T47D (cell line): ENCODE measurements around the gene NFE2L3.
"Not testable (repeated sequence)": the region's sequence is repeated elsewhere in the genome, so short reads cannot be mapped to it uniquely, and the experiment has no call there.

Experiments
- DNase-seq, 2 experiments: peaks; one replicate each; pipeline versions ENCODE4 v3.0.0 to v3.0.0-alpha.2; 2011 to 2012; ENCODE audit warnings: low read depth in 1 of 2, low spot score in 1 of 2
- JUND ChIP-seq: IDR thresholded peaks from 2 replicates; pipeline ENCODE4 v1.6.1; 2012; ENCODE audit warnings: low read depth
- in situ Hi-C: cut with HindIII; loops from 2 replicates; pipeline ENCODE4 v1.10.0; 2016; ENCODE audit warnings: low sequenced_read_pairs, low pct_unique_long_range_greater_than_20kb

The NFE2L3 gene

DNA sequence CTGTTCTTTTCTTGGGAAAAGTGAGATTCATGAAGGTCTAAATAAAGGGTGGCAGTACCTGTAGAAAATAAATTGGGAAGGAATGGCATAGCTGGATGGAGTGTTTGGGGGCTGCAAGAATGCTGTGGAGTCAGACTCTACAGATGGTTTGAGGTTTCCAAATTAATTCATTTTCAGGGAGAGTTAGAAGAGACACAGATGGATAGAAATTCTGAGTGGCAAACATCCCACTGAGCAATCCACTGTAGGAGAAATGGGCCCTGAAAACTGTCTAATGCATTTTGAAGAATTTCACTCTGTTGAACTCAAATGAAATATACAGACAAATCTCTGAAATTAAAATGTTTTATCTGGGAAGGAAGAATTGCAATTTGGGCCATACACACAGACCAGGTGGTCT, 16.9 kb upstream of the NFE2L3 start:
- no peak for DNase-seq
- no peak for TF ChIP-seq JUND
- in situ Hi-C loops = no loop called here

DNA sequence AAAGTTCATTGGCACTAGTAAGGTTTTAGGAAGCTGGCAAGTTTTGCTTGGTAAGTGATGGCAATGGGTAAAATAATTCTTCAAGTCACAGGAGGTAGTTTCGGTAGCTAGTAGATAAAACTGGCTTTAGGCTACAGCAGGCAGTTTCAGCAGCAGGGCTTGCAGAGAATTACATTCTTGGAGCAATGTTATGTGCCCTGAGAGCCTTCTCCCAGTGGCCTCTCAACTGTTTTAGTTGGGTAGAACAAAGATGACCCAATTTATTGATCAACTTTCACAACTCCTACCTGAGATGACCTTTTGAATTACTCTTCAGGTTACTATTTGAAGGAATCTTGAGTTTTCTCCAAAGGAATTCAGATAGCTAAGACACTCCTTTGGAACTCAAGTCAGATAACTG, 16.4 kb upstream of the NFE2L3 start:
- in situ Hi-C loops = no loop called here
- peak in 1 of 2 experiments; percentile 41 for DNase-seq
- no peak for TF ChIP-seq JUND

DNA sequence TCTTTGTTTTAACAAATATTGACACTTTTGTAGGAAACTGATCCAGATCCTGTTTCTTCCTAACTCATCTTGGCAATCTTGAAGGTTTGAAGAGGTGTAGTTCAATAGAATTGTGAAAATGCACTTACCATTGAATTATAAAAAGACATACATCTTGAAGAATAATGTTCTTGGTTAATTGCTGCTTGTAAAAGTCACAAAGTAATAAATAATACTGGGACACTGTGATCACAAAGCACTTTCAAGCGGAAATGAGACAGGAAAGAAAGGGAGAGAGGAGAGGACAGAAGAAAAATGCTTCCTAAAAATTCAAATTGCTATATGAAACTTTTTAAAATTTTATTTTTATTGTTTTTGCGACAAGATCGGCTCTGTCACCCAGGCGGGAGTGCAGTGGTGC, 15.2 kb upstream of the NFE2L3 start:
- in situ Hi-C loops = no loop called here
- DNase-seq = no peak
- no peak for TF ChIP-seq JUND

DNA sequence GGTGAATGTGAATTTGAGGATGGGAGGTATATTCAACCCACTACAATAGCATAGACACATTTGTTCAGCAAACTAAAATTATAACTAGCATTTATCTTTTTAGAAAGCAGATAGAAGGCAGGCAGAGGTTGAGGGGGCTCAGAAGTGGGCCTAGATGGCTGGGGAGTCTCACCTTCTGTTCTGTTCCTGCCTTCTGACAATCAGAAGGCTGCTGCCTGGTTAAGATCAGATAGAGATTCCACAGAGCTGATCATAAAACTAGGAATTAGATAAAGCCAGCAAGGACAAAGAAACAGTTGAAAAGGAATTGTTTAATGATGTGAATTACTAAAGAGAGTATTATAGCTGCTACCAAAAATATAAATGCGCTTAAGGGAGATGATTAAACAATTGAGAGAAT, 11.6 kb upstream of the NFE2L3 start:
- TF ChIP-seq JUND = no peak
- in situ Hi-C loops = no loop called here

DNA sequence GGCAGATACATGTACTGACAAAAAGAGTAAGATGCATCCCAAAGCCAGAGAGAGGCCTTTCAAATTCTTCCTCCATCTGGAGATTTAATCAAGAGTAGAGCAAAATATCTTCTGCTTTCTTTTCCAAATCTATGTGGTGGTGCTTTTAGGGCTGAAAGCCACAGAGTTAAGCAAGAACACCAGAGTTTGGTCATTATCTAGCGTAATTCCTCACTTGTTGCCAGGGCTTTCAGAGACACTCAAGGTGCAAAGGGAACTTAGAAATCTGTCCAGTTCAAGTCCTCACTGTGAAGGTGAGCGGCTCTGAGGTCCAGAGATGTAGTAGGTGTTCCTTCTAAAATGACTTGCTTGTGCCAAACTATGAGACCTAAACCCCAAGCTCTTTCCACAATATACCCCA, 10.9 kb upstream of the NFE2L3 start:
- in situ Hi-C loops = no loop called here
- TF ChIP-seq JUND = no peak
- DNase-seq = no peak

More for the DNA sequence above, 11.6 kb upstream of the NFE2L3 start:
- no peak for DNase-seq

DNA sequence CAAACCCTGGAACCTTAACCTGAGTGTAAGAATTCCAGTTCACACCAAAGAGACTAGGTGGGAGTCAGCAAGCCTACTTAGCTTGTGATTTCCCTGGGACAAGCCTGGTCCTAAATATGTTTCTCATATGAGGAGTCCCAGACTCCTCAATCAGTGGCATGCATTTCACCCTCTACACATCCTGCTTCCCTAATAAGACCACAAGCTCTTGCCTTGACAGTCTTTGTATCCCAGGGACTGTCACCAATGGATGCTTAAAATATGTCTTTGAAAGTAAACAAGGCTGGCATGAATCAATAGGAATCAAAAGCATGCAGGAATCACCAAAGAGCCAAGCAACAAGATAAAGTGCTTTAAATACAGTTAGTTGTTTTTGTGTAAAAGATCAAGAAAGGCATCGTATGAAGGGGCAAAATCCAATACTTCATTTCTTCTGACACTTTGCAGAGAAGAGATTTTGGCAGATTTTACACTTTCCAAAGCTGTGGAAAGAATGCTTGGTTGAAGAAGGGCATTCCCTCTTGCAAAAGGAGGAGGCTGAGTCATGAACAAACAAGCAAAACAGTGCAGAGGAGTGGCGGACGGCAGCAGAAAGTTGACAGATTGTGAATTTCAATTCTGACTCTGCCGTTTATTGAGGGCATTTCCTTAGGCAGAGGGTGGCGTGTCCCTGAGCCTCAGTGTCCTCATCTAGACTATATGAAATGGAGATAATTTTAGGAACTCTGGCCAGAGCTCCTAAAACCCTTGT, 8.5 kb upstream of the NFE2L3 start:
- DNase-seq = no peak
- in situ Hi-C loops = no loop called here

DNA sequence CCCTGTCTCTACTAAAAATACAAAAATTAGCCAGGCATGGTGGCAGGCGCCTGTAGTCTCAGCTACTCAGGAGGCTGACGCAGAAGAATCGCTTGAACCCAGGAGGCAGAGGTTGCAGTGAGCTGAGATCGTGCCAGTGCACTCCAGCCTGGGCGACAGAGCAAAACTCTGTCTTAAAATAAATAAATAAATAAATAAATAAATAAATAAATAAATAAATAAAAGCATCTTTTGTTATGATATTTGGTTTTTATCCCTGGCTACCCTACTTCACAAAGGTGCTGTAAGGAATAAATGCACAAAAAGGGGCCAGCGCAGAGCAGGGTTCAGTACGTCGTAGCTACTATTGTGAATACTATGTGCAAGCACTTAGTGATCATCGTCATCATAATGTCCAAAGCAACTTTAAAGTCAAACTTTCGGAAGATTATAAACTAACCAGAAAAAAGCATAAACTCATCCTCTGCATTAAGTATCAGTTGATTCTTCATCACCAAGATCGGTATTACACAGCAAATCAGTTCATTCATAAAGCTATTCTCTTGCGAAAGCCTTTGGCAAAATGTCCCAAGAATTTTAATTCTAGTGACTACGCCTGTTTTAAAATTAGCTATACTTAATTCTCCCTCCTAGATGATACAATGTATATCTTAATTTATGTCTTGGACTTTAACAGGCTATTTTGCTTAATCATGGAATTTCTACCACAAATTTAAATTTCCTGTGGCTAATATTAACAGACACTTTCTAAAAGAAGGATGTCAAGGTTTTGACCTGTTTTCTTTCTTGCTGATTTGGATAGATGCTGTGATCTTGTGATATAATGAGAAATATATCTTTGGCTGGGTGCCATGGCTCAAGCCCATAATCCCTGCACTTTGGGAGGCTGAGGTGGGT, 7.6 kb upstream of the NFE2L3 start:
- TF ChIP-seq JUND = no peak
- DNase-seq = no peak
- in situ Hi-C loops = no loop called here

More for the DNA sequence above, 8.5 kb upstream of the NFE2L3 start:
- no peak for TF ChIP-seq JUND

DNA sequence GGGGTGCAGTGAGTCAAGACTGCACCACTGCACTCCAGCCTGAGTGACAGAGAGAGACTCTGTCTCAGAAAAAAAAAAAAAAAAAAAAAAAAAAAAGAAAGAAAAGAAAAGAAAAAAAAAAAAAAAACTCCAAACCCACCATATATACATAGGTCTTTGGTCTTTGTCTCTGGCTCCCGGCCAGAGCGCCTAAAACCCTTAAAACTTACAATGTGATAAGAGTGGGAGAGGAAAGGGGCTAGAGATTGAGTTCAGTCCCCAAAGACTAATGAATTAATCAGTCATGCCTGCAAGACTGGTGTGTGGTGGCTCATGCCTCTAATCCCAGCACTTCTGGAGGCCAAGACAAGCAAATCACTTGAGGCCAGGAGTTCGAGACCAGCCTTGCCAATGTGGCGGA, 6.8 kb upstream of the NFE2L3 start:
- in situ Hi-C loops = no loop called here
- DNase-seq = no peak
- no peak for TF ChIP-seq JUND

DNA sequence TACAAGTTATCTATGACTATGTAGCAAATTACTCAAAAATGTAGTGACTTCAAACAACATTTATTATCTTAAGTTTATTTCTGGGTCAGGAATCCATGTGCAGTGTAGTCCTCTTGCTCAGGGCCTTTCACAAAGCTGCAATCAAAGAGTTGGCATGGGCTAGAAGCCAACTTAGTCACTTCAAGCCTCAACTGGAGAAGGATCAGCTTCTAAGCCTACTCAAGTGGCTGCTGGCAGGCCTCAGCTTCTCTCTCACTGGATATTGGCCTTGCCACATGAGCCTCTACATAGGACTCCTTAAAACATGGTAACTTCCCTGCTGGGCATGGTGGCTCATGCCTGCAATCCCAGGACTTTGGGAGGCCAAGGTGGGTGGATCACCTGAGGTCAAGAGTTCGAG, 5.0 kb upstream of the NFE2L3 start:
- no peak for TF ChIP-seq JUND
- DNase-seq = no peak
- in situ Hi-C loops = no loop called here

DNA sequence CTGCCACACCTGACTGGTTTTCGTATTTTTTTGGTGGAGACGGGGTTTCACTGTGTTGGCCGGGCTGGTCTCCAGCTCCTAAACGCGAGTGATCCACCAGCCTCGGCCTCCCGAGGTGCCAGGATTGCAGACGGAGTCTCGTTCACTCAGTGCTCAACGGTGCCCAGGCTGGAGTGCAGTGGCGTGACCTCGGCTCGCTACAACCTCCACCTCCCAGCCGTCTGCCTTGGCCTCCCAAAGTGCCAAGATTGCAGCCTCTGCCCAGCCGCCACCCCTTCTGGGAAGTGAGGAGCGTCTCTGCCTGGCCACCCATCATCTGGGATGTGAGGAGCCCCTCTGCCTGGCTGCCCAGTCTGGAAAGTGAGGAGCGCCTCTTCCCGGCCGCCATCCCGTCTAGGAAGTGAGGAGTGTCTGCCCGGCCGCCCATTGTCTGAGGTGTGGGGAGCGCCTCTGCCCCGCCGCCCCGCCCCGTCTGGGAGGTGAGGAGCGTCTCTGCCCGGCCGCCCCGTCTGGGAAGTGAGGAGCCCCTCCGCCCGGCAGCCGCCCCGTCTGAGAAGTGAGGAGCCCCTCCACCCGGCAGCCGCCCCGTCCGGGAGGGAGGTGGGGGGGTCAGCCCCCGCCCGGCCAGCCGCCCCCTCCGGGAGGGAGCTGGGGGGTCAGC, 4.2 kb upstream of the NFE2L3 start:
- in situ Hi-C loops, DNase-seq: not testable (repeated sequence)

DNA sequence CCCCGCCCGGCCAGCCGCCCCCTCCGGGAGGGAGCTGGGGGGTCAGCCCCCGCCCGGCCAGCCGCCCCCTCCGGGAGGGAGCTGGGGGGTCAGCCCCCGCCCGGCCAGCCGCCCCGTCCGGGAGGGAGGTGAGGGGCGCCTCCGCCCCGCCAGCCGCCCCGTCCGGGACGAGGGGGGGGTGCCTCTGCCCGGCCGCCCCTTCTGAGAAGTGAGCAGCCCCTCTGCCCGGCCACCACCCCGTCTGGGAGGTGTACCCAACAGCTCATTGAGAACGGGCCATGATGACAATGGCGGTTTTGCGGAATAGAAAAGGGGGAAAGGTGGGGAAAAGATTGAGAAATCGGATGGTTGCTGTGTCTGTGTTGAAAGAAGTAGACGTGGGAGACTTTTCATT, 3.7 kb upstream of the NFE2L3 start:
- in situ Hi-C loops = not testable (repeated sequence)

DNA sequence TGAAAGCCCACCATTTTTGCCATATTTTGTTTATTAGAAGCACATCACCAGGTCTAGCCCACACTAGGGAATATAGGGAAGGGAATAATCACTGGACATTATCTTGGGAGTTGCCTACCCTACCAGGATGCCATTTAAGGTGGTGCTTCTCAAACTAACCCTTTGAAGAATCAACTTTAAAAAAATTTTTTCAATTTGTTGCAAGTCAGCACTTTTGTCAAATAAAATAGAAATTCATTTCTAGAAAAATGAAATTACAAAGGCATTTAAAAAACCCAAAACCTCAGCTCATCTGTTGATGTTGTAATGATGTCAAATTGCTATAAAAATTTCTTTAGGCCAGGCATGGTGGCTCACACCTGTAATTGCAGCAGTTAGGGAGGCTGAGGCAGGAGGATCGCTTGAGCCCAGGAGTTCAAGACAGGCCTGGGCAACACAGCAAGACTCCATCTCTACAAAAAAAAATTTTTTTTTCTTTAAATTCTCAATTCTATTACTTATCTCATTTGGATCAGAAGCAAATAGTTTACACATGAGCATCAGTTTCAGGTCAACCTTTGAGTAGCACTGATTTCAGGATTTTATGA, 2.5 kb upstream of the NFE2L3 start:
- in situ Hi-C loops = no loop called here
- DNase-seq = no peak
- TF ChIP-seq JUND = no peak

More for the DNA sequence above, 3.7 kb upstream of the NFE2L3 start:
- DNase-seq = not testable (repeated sequence)
